GM21717 (cell line): ENCODE measurements around the gene GPHB5.
"Not testable (repeated sequence)": the region's sequence is repeated elsewhere in the genome, so short reads cannot be mapped to it uniquely, and the experiment has no call there.

Source experiments
- ATAC-seq: cut with Tn5 transposase; IDR thresholded peaks from one replicate; pipeline ENCODE4 v1.9.1; 2021; ENCODE audit warnings: mild to moderate bottlenecking, moderate library complexity; ENCODE audit not compliant: unreplicated experiment

GPHB5 gene, protein sequence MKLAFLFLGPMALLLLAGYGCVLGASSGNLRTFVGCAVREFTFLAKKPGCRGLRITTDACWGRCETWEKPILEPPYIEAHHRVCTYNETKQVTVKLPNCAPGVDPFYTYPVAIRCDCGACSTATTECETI

DNA sequence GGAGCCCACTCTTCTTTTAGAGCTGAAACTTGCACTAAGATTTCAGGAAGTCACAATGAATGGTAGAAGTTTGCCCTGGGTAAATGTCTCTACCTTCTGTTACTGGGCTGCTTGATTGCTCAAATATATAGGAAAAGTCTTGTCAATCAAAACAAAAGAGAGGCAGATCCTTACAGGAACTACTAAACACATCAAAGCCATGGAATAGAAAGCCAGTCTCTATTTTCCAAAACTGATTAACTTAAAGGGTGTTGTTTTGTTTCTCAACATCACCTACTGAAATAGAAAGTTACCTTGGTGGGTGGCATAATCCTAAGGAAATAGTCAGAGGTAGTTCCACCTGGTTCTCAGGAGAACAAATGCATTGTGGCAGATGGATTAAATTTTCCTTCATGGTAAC is at the start of gene GPHB5:
TSS of gene GPHB5 (minus strand) at position 101 of the 400 bp plus-strand sequence. CDS start 1,086 bp downstream, outside the sequence.
- no peak for ATAC-seq

DNA sequence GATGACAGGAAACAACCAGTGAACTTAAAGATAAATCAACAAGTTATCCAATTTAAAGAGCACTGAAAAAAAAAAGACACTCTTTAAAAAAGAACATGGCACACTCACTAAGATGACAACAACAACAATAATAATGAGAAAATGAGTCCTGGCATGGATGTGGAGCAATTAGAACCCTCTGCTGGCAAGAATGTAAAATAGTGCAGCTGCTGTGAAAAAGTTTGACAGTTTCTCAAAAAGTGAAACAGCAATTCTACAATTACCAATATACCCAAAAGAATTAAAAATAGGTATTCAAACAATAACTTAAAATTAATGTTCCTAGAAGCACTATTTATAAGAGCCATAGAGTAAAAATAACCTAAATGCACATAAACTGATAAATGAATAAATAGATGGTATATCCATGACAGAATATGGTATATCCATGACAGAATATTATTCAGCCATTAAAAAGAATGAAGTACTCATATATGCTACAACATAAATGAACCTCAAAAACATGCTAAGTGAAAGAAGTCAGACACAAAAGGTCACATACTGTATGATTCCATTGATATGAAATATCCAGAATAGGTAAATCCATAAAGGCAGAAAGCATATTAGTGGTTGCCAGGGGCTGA is 49.1 kb upstream of the GPHB5 start:
- no peak for ATAC-seq

- ATAC-seq, result no peak
Measured at GRCh38 chr14:63362389-63362819, 43.7 kb upstream of the GPHB5 start.

- no peak for ATAC-seq
Measured at GRCh38 chr14:63361790-63362189, 43.1 kb upstream of the GPHB5 start.

DNA sequence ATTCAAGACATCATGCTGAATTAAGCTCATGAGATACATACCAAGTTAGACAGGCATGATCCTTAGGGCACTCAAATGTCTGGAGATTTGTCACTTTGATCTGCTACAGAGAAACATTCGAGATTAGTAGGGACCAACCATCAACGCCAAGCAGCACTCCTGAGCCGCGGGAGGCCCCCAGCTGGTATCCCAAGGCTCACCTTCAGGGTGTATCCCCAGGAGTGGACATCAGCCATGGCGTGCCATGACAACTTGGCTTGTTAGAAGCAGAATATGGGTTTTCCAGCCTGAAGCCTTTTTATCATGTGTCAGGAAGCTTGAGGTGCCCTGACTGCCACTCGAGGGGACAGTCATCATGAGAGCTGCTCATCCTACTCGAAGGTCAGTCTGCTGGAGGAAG is 39.1 kb upstream of the GPHB5 start:
- ATAC-seq, result no peak

GRCh38 chr14:63345826-63346225 is 27.1 kb upstream of the GPHB5 start:
- ATAC-seq, result no peak

DNA sequence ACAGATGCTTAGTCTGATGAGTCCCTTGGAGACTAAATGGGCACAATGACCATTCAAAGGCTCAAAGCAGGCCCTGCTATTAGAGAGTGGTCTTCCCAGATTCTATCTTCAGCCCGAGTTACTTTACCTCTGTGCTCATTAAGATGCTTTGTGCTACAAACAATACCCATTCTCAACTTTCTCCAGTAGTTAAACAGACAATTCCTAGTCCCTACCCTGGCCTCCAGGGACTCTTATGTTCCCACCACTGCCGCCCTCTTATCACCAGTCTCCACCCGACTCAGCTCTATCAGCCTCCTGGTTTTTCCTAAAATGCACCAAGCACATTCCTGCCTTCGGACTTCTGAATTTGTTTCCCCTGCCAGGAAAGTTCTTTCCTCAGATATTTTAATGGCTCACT is 25.6 kb upstream of the GPHB5 start:
- no peak for ATAC-seq

DNA sequence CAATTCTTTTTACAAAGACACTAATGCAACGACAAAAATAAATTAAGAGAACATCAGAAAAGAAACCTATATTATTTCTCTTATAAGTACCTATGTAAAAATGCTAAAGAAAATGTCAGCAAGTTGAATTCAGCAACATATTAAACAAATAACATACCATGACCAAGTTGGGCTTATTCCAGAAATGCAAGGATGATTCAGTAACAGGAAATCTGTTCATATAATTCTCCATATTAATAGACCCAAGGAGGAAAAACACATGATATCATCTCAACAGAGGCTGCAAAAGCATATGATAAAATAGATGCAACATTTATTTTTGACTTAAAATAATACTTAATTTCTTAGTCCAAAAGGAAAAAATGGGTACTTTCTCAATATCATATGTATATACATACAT is 25.1 kb upstream of the GPHB5 start:
- ATAC-seq, result no peak

- no peak for ATAC-seq
Measured at GRCh38 chr14:63342371-63342770, 23.6 kb upstream of the GPHB5 start.

GRCh38 chr14:63328787-63329737 is 10.3 kb upstream of the GPHB5 start:
- no peak for ATAC-seq

DNA sequence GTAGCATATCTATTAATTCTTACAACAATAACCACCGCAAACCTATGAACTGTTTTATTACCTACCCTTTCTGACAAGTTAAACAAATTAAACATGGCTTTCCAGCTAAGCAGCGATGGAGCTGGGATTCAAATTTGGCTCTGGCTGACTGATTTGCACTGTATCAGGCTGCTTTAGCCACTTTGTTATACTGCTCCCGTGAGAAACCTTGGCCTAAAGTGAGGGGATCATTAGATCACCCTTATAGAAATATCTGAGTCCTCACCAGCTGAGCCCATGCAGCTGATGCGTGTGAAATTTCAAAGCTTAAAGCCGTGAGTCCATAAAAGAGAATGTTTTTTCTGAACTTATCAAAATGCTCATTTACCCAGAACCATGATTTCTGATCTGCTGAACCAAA is 8.1 kb upstream of the GPHB5 start:
- no peak for ATAC-seq

DNA sequence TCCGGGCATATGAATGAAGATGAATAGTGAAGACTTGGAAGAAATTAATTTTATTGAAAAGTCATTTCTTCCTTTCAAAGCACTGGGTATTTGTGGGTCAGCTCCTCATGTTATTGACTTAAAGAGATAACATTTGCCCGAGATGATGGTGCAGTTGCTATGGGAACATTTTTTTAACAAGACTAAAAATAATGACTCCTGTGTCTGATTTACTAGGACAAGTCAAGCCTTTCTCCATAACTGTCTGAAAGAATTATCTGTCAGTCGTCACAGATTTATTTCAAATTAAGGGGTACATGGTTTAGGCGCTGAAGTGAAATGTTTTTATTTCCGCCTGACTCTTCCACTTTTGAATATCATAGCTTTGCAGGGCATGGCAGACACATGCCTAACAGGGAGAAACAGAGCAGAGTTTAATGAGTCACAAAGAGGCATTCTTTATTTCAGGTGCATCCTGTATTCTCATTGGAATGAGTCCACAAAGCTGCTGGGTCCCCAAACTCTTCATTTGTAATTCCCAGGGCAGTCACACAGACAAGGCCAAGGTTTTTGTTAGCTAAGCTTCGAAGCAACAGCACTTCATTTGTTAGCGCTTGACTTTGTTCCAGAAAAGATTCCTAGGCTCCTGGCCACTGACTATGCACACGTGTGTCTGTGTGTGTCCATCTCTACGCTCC is 4.3 kb upstream of the GPHB5 start:
- ATAC-seq, result no peak

DNA sequence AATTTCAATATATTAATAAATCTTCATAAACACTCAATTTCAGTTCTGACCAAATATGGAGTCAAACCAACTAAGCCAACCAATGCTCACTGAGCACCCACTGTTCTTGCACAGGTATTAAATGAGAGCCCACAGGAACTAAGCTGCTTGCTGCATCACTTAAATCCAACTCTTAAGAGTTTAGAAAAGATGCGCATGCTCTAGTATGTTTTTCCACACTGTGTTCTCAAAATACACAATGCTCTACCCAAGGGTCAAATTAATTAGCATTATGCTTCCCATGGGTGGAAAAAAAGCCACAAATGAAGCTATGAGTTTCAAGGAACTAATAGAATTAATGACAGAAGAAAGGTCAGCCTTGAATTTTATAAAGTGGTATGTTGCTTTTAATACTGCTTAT is 3.7 kb upstream of the GPHB5 start:
- ATAC-seq, result no peak

GRCh38 chr14:63308723-63309317 is 9.9 kb downstream of the GPHB5 start:
- no peak for ATAC-seq

DNA sequence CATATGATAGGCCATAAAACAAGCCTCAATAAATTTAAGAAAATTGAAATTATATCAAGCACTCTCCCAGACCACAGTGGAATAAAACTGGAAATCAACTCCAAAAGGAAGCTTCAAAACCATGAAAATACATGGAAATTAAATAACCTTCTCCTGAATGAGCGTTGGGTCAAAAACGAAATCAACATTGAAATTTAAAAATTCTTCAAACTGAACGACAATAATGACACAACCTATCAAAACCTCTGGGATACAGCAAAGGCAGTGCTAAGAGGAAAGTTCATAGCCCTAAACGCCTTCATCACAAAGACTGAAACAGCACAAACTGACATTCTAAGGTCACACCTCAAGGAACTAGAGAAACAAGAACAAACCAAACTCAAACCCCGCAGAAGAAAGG is 14.3 kb downstream of the GPHB5 start:
- ATAC-seq, result not testable (repeated sequence)

DNA sequence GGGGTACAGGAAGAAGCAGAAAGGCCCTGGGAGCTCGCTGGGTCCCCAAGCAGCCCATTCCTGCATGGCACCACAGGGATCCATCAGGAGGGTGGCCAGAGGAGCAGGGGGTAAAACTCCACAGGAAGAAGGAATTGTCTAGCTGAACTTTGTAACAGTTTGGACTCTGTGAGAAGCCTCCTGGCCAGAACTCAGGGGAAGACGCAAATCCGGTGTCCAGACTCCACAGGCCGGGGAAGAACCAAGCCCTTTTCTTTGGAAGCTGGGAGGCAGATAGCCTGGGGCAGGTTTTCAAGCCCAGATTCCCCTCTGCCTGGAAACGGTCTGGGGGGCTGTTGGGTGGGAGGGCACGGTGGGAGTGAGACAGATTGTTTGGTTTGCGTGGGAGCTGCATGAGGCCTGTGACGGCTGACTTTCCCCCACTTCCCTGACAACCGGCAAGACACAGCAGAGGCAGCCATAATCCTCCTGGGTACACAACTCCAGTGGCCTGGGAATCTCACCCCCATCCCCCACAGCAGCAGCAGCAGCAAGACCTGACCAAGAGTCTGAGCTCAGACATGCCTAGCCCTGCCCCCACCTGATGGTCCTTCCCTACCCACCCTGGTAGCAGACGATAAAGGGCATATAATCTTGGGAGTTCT is 16.7 kb downstream of the GPHB5 start:
- ATAC-seq, result no peak

- ATAC-seq, result no peak
Measured at GRCh38 chr14:63300854-63301253, 17.9 kb downstream of the GPHB5 start.

DNA sequence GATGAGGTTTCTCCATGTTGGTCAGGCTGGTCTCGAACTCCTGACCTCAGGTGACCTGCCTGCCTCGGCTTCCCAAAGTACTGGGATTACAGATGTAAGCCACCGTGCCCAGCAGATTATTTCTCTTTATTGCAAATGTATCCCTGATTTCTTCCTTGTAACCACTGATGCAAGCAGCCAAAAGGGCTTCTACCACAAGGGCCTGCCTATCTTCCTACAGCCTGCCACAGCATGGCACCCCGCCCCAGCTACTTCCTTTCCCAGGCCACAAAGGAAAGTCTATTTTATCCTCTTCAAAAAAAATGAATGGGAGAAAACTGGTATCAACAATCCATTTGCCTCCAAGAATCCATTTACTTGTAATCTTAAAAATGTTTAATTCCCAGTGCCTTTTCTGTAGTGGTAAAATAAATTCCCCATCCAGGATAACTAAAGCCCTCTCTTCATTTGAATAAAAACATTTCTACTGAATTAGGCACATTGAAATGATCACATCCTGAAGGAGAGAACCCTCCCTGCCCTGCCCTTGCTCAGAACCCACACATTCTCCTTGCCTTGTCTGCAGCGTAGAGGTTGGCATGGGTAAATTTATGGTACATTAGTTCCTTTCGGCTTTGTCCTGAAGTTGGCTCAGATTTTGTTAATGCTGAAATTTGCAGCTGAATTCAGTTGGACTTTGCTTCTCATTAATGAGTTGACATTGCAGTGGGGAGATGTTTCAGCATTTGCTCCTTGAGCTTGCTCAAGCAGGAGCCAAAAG is 19.2 kb downstream of the GPHB5 start:
- no peak for ATAC-seq

DNA sequence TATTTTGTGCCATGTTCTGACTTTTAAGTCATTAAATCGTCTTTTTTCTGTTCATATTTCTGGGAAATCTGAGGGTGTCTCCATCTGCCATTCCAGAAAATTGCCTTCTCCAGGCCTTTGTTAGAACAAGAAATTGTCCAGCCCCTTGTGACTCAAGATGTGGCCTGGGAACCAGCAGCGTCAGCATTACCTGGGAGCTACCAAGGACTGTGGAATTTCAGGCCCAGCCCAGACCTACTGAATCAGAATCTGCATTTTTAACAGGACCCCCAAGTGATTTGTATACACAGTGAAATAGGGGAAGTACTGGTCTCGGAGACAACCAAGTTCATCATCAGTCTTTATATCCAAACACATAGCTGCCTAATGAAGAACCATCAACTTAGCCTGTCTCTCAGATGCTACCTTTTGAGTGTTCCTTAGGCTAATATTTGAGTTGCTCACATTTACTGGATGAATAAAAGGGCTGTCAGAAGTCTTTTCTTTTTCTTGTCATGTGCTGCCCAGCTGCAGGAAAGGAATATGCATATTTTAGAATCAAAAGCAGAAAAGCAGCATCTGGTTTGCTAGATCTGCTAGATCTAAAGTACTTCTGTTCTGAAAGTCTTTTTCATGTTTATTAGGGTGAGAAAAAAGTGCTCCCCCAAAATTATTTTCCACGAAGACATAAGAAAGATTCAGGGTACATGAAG is 21.2 kb downstream of the GPHB5 start:
- ATAC-seq, result no peak
